GM21717 (cell line): ENCODE measurements around the gene EPHA3.

ENCODE experiments used
- ATAC-seq: cut with Tn5 transposase; IDR thresholded peaks from one replicate; pipeline ENCODE4 v1.9.1; 2021; ENCODE audit warnings: mild to moderate bottlenecking, moderate library complexity; ENCODE audit not compliant: unreplicated experiment

Gene EPHA3

GRCh38 chr3:89144080-89144479 lies 36.7 kb downstream of the EPHA3 start:
- no peak for ATAC-seq

- ATAC-seq: no peak
These were observed 38.6 kb downstream of the EPHA3 start for GRCh38 chr3:89145995-89146394.

- no peak for ATAC-seq
These were observed 47.0 kb downstream of the EPHA3 start for GRCh38 chr3:89154416-89154815.

- ATAC-seq: no peak
These were observed 48.4 kb downstream of the EPHA3 start for GRCh38 chr3:89155811-89156210.

GRCh38 chr3:89157575-89157974 lies 50.2 kb downstream of the EPHA3 start:
- no peak for ATAC-seq

GRCh38 chr3:89159605-89160004 lies 52.2 kb downstream of the EPHA3 start:
- ATAC-seq: no peak

GRCh38 chr3:89164774-89165173 lies 57.4 kb downstream of the EPHA3 start:
- ATAC-seq: no peak

GRCh38 chr3:89165636-89166263 lies 58.3 kb downstream of the EPHA3 start:
- no peak for ATAC-seq

- no peak for ATAC-seq
These were observed 64.5 kb downstream of the EPHA3 start for GRCh38 chr3:89171687-89172545.

- no peak for ATAC-seq
These were observed 66.1 kb downstream of the EPHA3 start for GRCh38 chr3:89173546-89173945.

- peak; percentile 94 for ATAC-seq
These were observed 72.1 kb downstream of the EPHA3 start for GRCh38 chr3:89179355-89180001.

GRCh38 chr3:89180334-89180733 lies 72.9 kb downstream of the EPHA3 start:
- ATAC-seq: no peak

- no peak for ATAC-seq
These were observed 74.6 kb downstream of the EPHA3 start for GRCh38 chr3:89182056-89182455.

- no peak for ATAC-seq
These were observed 77.0 kb downstream of the EPHA3 start for GRCh38 chr3:89184151-89184995.

GRCh38 chr3:89186456-89186855 lies 79.0 kb downstream of the EPHA3 start:
- no peak for ATAC-seq

- no peak for ATAC-seq
These were observed 91.2 kb downstream of the EPHA3 start for GRCh38 chr3:89198591-89198990.

GRCh38 chr3:89212619-89213018 lies 105.2 kb downstream of the EPHA3 start:
- no peak for ATAC-seq

GRCh38 chr3:89216016-89216739 lies 108.8 kb downstream of the EPHA3 start:
- no peak for ATAC-seq

- no peak for ATAC-seq
These were observed 109.8 kb downstream of the EPHA3 start for GRCh38 chr3:89217148-89217685.

GRCh38 chr3:89221924-89222323 lies 114.5 kb downstream of the EPHA3 start:
- no peak for ATAC-seq
